HCT116 (cell line): Measurements from ENCODE around the gene LRIG1.

Experiments
- EGR1 ChIP-seq: IDR thresholded peaks from 2 replicates; pipeline ENCODE4 v1.6.1; 2012; ENCODE audit warnings: low read depth
- EZH2 ChIP-seq: fragments of 200-600 bp; sonication (generic); IDR thresholded peaks from 2 replicates; pipeline ENCODE4 v1.6.1; 2017; ENCODE audit warnings: antibody characterized with exemption, mixed run types
- TF ChIP-seq, protein P1 (sequence below), 3 experiments: fragments of 200-600 bp in 1 of 3; sonication (generic) in 1 of 3; IDR thresholded peaks in 2 of 3; conservative IDR thresholded peaks in 1 of 3; 2 replicates each; pipeline ENCODE4 v1.5.1; 2012 to 2017; ENCODE audit warnings: low read depth in 2 of 3, low read length in 2 of 3, antibody characterized with exemption in 1 of 3, borderline replicate concordance in 1 of 3, control low read depth in 1 of 3, mild to moderate bottlenecking in 1 of 3, mixed read lengths in 1 of 3, mixed run types in 1 of 3, moderate library complexity in 1 of 3; ENCODE audit not compliant: insufficient read depth in 1 of 3
- TF ChIP-seq, protein P2 (sequence below): IDR thresholded peaks from 2 replicates; pipeline ENCODE4 v1.6.1; 2012; ENCODE audit warnings: low read depth

DNA sequence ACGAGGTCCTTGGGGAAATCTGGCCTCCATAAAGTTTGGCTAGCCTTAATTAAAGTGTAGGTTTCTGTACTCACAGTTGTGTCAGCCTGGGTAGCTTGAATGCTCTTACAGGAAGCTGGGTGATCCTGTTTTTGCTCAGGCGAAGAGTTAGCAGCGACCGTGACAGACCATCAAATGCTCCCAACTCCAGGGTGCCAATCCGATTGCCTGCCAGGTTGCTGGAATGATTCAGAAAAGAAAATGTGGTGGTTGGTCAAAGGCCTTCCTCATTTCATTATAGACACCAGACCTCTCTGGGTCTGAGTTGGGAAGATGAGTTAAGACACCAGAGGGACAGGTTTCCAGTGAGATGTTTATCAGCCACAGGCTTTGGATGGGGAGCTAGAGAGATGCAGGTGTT is 86.0 kb downstream of the LRIG1 start:
- TF ChIP-seq EZH2, result no peak
- TF ChIP-seq, protein P1, sequence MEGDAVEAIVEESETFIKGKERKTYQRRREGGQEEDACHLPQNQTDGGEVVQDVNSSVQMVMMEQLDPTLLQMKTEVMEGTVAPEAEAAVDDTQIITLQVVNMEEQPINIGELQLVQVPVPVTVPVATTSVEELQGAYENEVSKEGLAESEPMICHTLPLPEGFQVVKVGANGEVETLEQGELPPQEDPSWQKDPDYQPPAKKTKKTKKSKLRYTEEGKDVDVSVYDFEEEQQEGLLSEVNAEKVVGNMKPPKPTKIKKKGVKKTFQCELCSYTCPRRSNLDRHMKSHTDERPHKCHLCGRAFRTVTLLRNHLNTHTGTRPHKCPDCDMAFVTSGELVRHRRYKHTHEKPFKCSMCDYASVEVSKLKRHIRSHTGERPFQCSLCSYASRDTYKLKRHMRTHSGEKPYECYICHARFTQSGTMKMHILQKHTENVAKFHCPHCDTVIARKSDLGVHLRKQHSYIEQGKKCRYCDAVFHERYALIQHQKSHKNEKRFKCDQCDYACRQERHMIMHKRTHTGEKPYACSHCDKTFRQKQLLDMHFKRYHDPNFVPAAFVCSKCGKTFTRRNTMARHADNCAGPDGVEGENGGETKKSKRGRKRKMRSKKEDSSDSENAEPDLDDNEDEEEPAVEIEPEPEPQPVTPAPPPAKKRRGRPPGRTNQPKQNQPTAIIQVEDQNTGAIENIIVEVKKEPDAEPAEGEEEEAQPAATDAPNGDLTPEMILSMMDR (IDR thresholded peaks at IDR 0.05 in 2 of 3, conservative IDR thresholded peaks at IDR 0.05 in 1 of 3; ENCODE audit: borderline replicate concordance in 1 of 3, insufficient read depth in 1 of 3, low read depth in 2 of 3, low read length in 2 of 3), result no peak
- TF ChIP-seq EGR1, result no peak
- TF ChIP-seq, protein P2, sequence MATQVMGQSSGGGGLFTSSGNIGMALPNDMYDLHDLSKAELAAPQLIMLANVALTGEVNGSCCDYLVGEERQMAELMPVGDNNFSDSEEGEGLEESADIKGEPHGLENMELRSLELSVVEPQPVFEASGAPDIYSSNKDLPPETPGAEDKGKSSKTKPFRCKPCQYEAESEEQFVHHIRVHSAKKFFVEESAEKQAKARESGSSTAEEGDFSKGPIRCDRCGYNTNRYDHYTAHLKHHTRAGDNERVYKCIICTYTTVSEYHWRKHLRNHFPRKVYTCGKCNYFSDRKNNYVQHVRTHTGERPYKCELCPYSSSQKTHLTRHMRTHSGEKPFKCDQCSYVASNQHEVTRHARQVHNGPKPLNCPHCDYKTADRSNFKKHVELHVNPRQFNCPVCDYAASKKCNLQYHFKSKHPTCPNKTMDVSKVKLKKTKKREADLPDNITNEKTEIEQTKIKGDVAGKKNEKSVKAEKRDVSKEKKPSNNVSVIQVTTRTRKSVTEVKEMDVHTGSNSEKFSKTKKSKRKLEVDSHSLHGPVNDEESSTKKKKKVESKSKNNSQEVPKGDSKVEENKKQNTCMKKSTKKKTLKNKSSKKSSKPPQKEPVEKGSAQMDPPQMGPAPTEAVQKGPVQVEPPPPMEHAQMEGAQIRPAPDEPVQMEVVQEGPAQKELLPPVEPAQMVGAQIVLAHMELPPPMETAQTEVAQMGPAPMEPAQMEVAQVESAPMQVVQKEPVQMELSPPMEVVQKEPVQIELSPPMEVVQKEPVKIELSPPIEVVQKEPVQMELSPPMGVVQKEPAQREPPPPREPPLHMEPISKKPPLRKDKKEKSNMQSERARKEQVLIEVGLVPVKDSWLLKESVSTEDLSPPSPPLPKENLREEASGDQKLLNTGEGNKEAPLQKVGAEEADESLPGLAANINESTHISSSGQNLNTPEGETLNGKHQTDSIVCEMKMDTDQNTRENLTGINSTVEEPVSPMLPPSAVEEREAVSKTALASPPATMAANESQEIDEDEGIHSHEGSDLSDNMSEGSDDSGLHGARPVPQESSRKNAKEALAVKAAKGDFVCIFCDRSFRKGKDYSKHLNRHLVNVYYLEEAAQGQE, result no peak
